PC-9 (cell line): Measurements from ENCODE around the gene QPCT. TPM values are rescaled to one million over a fixed set of nuclear protein-coding genes. Genes with fewer than 3 reads are reported as not detected.

Experiments used
- BruUV-seq: library from RNA; stranded (reverse); fragments of 400-500 nt; replicated peaks from 2 replicates; lab custom pipeline; 2021; lab: Mats Ljungman, UMichigan
- CTCF ChIA-PET: fragments of 300-600 bp; sonication (Branson Sonifier 250); formaldehyde crosslinking; loops from one replicate; lab custom pipeline; 2022; ENCODE audit warnings: antibody characterized with exemption; lab: Charles Lee
- POLR2A ChIA-PET: fragments of 300-600 bp; sonication (Branson Sonifier 250); formaldehyde crosslinking; loops from one replicate; lab custom pipeline; 2022; ENCODE audit warnings: antibody characterized with exemption; ENCODE audit not compliant: unreplicated experiment; lab: Charles Lee
- DNase-seq, 2 experiments: peaks; one replicate each; pipeline versions ENCODE4 v3.0.0 to v3.0.0-alpha.2; 2015 to 2022; ENCODE audit warnings: mixed read lengths in 1 of 2
- H2AFZ ChIP-seq: fragments of 200-600 bp; sonication (generic); 2 replicates; pipeline ENCODE4 v1.8.1; 2017; ENCODE audit warnings: antibody characterized with exemption
- H3F3A ChIP-seq: fragments of 200-600 bp; sonication (generic); 2 replicates; pipeline ENCODE4 v1.8.1; 2017; ENCODE audit warnings: antibody characterized with exemption, mild to moderate bottlenecking, low read depth; ENCODE audit not compliant: insufficient read depth
- H3K27ac ChIP-seq: fragments of 200-600 bp; sonication (generic); 2 replicates; pipeline ENCODE4 v1.6.1; 2016; ENCODE audit warnings: mixed run types
- H3K27me3 ChIP-seq: fragments of 200-600 bp; sonication (generic); 2 replicates; pipeline ENCODE4 v1.6.1; 2016; ENCODE audit warnings: low read depth, mixed run types; ENCODE audit not compliant: insufficient read depth
- H3K36me3 ChIP-seq: fragments of 200-600 bp; sonication (generic); 2 replicates; pipeline ENCODE4 v1.6.1; 2016; ENCODE audit warnings: low read depth, mixed run types
- H3K4me1 ChIP-seq: fragments of 200-600 bp; sonication (generic); replicated peaks from 2 replicates; pipeline ENCODE4 v1.6.1; 2016; ENCODE audit warnings: mixed run types; ENCODE audit not compliant: insufficient read depth
- H3K4me2 ChIP-seq: fragments of 200-600 bp; sonication (generic); 2 replicates; pipeline ENCODE4 v1.6.1; 2017; ENCODE audit warnings: mixed run types
- H3K4me3 ChIP-seq: fragments of 200-600 bp; sonication (generic); 2 replicates; pipeline ENCODE4 v1.6.1; 2016; ENCODE audit warnings: mixed run types
- H3K79me2 ChIP-seq: fragments of 200-600 bp; sonication (generic); 2 replicates; pipeline ENCODE4 v1.6.1; 2017; ENCODE audit warnings: low read depth, mixed run types
- H3K9me2 ChIP-seq: fragments of 200-600 bp; sonication (generic); 2 replicates; pipeline ENCODE4 v1.8.1; 2017; ENCODE audit warnings: mild to moderate bottlenecking; ENCODE audit not compliant: insufficient read depth
- H3K9me3 ChIP-seq: fragments of 200-600 bp; sonication (generic); 2 replicates; pipeline ENCODE4 v1.8.1; 2016; ENCODE audit warnings: low read depth; ENCODE audit not compliant: insufficient read depth
- H4K20me1 ChIP-seq: fragments of 200-600 bp; sonication (generic); 2 replicates; pipeline ENCODE4 v1.8.1; 2017; ENCODE audit not compliant: insufficient read depth
- EZH2 ChIP-seq: fragments of 200-600 bp; sonication (generic); IDR thresholded peaks from 2 replicates; pipeline ENCODE4 v1.8.0; 2017; ENCODE audit warnings: antibody characterized with exemption, low read depth
- intact Hi-C: fragments of 100-400 bp; cut with micrococcal nuclease; formaldehyde crosslinking; loops from one replicate; pipeline ENCODE4 v1.10.0; 2022; ENCODE audit not compliant: unreplicated experiment
- total RNA-seq: library from RNA; stranded (reverse); gene quantifications from 2 replicates; pipeline ENCODE4 v1.2.3, GENCODE V29; 2021
- TF ChIP-seq, protein P1 (sequence below): fragments of 200-600 bp; sonication (generic); conservative IDR thresholded peaks from 2 replicates; pipeline ENCODE4 v1.6.1; 2017; ENCODE audit warnings: mixed run types, antibody characterized with exemption, mild to moderate bottlenecking, moderate library complexity

QPCT gene
- total RNA-seq, 1 experiment from 2014 or later, result 3.0 TPM

DNA sequence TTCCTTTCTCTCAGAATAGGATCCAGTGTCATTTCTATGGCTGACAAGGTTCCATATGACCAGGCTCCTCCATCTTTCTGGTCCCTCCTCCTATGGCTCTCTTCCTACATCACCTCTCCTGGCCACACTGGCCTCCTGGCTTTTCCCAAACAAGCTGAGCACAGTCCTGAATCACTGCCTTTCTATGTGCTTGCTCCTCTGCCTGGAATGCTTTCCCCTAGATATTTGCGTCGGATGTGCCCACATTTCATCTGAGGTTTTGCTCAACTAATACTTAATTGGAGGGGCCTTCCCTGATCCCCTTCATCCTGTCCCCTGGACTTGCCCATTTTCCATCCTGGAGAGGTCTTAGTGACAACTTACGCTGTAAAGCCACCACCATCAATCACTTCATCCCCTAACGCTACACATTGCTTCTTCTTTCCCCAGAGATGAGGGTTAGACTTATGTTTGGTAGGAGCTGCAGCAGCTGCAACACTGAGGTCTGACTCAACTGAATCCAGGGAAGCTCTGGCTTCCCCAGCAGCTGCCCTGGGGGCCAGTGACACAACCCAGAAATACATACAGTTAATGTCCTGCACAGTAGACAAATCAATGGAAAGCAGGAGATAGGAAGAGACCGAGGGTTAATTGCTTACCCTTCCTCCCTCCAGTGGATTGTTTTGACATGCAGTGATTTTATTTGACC is 42.9 kb downstream of the QPCT start:
- Histone ChIP-seq H2AFZ (no peak overlapping the region), H4K20me1 (no peaks in the 10 kb centered on the region), H3K9me2 (no peaks in the 10 kb centered on the region), H3K4me1 (peaks cover 36% of the 10 kb centered on the region), H3F3A (peaks cover 26% of the 10 kb centered on the region; the same call in 1 of the 2 replicates), H3K9me3 (no peaks in the 10 kb centered on the region), H3K79me2 (no peaks in the 10 kb centered on the region), H3K27ac (no peak overlapping the region), H3K27me3 (no peaks in the 10 kb centered on the region), H3K36me3 (no peaks in the 10 kb centered on the region), H3K4me2 (no peak overlapping the region), H3K4me3 (no peak overlapping the region)
- intact Hi-C loops, result no loop called here
- no TSS peak for BruUV-seq
- DNase-seq, result no peak
- TF ChIP-seq, protein P1, sequence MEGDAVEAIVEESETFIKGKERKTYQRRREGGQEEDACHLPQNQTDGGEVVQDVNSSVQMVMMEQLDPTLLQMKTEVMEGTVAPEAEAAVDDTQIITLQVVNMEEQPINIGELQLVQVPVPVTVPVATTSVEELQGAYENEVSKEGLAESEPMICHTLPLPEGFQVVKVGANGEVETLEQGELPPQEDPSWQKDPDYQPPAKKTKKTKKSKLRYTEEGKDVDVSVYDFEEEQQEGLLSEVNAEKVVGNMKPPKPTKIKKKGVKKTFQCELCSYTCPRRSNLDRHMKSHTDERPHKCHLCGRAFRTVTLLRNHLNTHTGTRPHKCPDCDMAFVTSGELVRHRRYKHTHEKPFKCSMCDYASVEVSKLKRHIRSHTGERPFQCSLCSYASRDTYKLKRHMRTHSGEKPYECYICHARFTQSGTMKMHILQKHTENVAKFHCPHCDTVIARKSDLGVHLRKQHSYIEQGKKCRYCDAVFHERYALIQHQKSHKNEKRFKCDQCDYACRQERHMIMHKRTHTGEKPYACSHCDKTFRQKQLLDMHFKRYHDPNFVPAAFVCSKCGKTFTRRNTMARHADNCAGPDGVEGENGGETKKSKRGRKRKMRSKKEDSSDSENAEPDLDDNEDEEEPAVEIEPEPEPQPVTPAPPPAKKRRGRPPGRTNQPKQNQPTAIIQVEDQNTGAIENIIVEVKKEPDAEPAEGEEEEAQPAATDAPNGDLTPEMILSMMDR, result no peak
- TF ChIP-seq EZH2, result no peak
- CTCF ChIA-PET, result no interaction called here
- POLR2A ChIA-PET, result no interaction called here

DNA sequence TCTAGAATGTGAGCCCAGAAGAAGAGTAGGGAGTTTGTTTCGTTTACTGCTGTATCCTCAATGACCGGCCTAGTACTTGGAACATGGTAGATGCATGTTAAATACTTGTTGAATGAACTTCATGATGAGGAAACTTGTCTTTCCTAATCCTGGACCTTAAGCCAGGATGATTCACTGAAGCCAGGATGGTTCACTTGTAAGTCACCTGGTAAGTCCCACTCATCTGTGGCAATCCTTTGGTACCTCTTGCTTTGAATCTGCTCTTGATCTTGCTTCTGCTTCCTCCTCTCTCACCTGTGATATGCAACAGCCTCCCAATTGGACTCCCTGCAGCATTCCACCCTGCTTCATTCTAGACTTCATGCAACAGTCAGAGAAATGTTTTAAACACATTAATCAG is 43.6 kb downstream of the QPCT start:
- H4K20me1 ChIP-seq, result no peaks in the 10 kb centered on the region
- CTCF ChIA-PET, result no interaction called here
- H2AFZ ChIP-seq, result no peak overlapping the region
- TF ChIP-seq, protein P1, result no peak
- no peak for TF ChIP-seq EZH2
- H3K27ac ChIP-seq, result no peak overlapping the region
- peak in 1 of 2 experiments; percentile 84 for DNase-seq
- no peak overlapping the region for H3K4me3 ChIP-seq
- H3K79me2 ChIP-seq, result no peaks in the 10 kb centered on the region
- intact Hi-C loops, result no loop called here
- POLR2A ChIA-PET, result no interaction called here
- no peaks in the 10 kb centered on the region for H3K9me2 ChIP-seq
- no TSS peak for BruUV-seq
- no peak overlapping the region for H3K4me2 ChIP-seq
- peaks cover 26% of the 10 kb centered on the region; the same call in 1 of the 2 replicates for H3F3A ChIP-seq
- H3K4me1 ChIP-seq, result peaks cover 36% of the 10 kb centered on the region
- no peaks in the 10 kb centered on the region for H3K27me3 ChIP-seq
- H3K9me3 ChIP-seq, result no peaks in the 10 kb centered on the region
- H3K36me3 ChIP-seq, result no peaks in the 10 kb centered on the region

DNA sequence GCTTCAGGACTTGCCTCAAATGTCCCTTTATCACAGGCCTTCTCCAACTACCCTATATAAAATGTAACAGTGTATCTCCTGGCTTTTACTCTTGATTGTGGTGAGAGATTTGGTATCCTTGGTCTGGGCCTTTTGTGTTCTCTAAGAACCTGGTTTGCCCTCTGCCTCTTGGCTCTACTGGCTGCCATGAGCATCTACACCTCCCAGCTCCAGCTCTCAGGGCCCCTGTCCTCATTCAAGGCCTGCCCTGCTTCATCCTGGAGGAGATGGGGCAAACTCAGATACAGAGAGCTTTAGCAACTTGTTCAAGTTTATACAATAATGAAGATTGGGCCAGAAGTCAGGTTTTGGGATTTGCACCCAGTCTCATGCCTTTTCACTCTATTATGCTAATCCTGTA is 45.0 kb downstream of the QPCT start:
- H3K27ac ChIP-seq, result no peak overlapping the region
- intact Hi-C loops, result no loop called here
- H3K9me2 ChIP-seq, result no peaks in the 10 kb centered on the region
- H3K36me3 ChIP-seq, result no peaks in the 10 kb centered on the region
- peaks cover 26% of the 10 kb centered on the region; the same call in 1 of the 2 replicates for H3F3A ChIP-seq
- CTCF ChIA-PET, result interaction anchor here (0.5 to 2.0 kb wide), 3 partner anchors 392 to 488 kb away, joined by 3 to 7 read pairs (median 5); no protein-coding TSS in a partner anchor
- H2AFZ ChIP-seq, result no peak overlapping the region
- no peaks in the 10 kb centered on the region for H3K27me3 ChIP-seq
- TF ChIP-seq, protein P1, result no peak
- no peak for TF ChIP-seq EZH2
- H3K79me2 ChIP-seq, result no peaks in the 10 kb centered on the region
- H3K4me3 ChIP-seq, result no peak overlapping the region
- peak overlapping the region; percentile 67; the same call in 1 of the 2 replicates for H3K4me2 ChIP-seq
- DNase-seq, result no peak
- BruUV-seq, result no TSS peak
- POLR2A ChIA-PET, result no interaction called here
- H3K4me1 ChIP-seq, result peaks cover 36% of the 10 kb centered on the region
- no peaks in the 10 kb centered on the region for H4K20me1 ChIP-seq
- no peaks in the 10 kb centered on the region for H3K9me3 ChIP-seq
